Cardiac fibroblast (primary cell): ENCODE data around the gene FOXD1.

Experiments
- DNase-seq, 2 donors: peaks; one replicate each; pipeline versions ENCODE4 v3.0.0 to v3.0.0-alpha.2; 2010; ENCODE audit warnings: low read depth in 2 of 2
- H3K4me3 ChIP-seq, 2 donors: replicated peaks in 1 of 2; 1 replicate in 1 of 2; 2 replicates in 1 of 2; pipeline ENCODE4 v1.5.1; 2011; ENCODE audit warnings: low read depth in 2 of 2, low read length in 2 of 2, mild to moderate bottlenecking in 2 of 2, moderate library complexity in 1 of 2
- CTCF ChIP-seq: IDR thresholded peaks from one replicate; pipeline ENCODE4 v1.5.1; 2011; ENCODE audit warnings: low read depth, mild to moderate bottlenecking, low read length, inconsistent platforms

FOXD1 gene

GRCh38 chr5:73438645-73439470 lies 9.7 kb downstream of the FOXD1 start:
- H3K4me3 ChIP-seq: no peak overlapping the region
- no peak for TF ChIP-seq CTCF
- DNase-seq: no peak

GRCh38 chr5:73437777-73438644 lies 10.6 kb downstream of the FOXD1 start:
- no peak for TF ChIP-seq CTCF
- H3K4me3 ChIP-seq: no peak overlapping the region
- DNase-seq: no peak

- DNase-seq: no peak
- peak; percentile 12 for TF ChIP-seq CTCF
Observed at GRCh38 chr5:73437101-73437776, 11.3 kb downstream of the FOXD1 start.

GRCh38 chr5:73436535-73437100 lies 12.0 kb downstream of the FOXD1 start:
- no peak for TF ChIP-seq CTCF
- no peak overlapping the region for H3K4me3 ChIP-seq
- DNase-seq: no peak

More at GRCh38 chr5:73437101-73437776, 11.3 kb downstream of the FOXD1 start:
- H3K4me3 ChIP-seq: no peak overlapping the region

- no peak overlapping the region for H3K4me3 ChIP-seq
- TF ChIP-seq CTCF: no peak
- DNase-seq: no peak
Observed at GRCh38 chr5:73435759-73436534, 12.6 kb downstream of the FOXD1 start.

- TF ChIP-seq CTCF: no peak
- H3K4me3 ChIP-seq: no peak overlapping the region
- no peak for DNase-seq
Observed at GRCh38 chr5:73434907-73435306, 13.7 kb downstream of the FOXD1 start.
